Measurements from ENCODE around the gene NECTIN3. TPM values are rescaled to one million over a fixed set of nuclear protein-coding genes. Genes with fewer than 3 reads are reported as not detected.

The NECTIN3 gene
- total and polyA plus RNA-seq, 7 donors, result 1.8 to 54.1 (median 20.0) TPM

DNA sequence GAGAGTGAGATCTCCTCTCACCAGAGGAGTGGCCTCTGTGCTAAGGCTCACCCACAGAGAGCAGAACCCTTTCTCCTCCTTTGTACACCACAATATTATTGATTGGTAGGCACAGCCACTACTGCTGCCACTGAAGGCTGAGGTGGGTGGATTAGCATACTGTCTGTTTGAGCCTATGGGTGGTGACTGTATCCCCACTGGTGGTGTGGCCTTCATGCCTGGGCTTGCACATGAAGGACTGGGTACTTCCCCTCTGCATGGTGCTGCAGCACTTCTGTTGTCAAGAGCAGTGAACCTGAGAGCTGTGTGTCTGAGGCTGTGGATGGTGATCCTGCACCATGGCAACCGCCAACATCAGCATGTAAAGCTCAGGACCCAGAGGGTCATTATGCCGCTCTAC is 35.7 kb upstream of the NECTIN3 start:
- 97 to 98% methylated on average over 2 of the region's 2 CpGs for WGBS, 2 donors
- Histone ChIP-seq H3K36me3 (no peaks in the 10 kb centered on the region), H3K27ac (no peak overlapping the region), H3K4me3 (no peak overlapping the region), H3K27me3 (no peaks in the 10 kb centered on the region), H3K9me3 (peaks cover 0 to 3% (median 0%) of the 10 kb centered on the region in 4 donors), H3K4me1 (no peaks in the 10 kb centered on the region)
- TF ChIP-seq POLR2A (IDR thresholded peaks at IDR 0.05) (no peak), POLR2AphosphoS5 (IDR thresholded peaks at IDR 0.05) (no peak), CTCF (IDR thresholded peaks at IDR 0.05) (no peak), EP300 (IDR thresholded peaks at IDR 0.05) (no peak)
- no peak for DNase-seq
- intact Hi-C loops (cut with DNase I), result no loop called here

DNA sequence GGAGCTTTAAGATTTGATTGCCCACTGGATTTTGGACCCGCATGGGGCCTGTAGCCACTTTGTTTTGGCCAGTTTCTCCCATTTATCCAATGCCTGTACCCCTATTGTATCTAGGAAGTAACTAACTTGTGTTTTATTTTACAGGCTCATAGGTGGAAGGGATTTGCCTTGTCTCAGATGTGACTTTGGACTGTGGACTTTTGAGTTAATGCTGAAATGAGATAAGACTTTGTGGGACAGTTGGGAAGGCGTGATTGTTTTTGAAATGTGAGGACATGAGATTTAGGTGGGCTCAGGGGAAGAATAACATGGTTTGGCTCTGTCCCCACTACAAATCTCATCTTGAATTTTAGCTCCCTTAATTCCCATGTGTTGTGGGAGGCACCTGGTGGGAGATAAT is 30.7 kb upstream of the NECTIN3 start:
- Histone ChIP-seq H3K4me3 (no peak overlapping the region), H3K4me1 (no peaks in the 10 kb centered on the region), H3K27ac (no peak overlapping the region), H3K9me3 (peaks cover 0 to 3% (median 0%) of the 10 kb centered on the region in 4 donors), H3K27me3 (no peaks in the 10 kb centered on the region), H3K36me3 (no peaks in the 10 kb centered on the region)
- no peak for DNase-seq
- TF ChIP-seq EP300 (IDR thresholded peaks at IDR 0.05) (no peak), CTCF (IDR thresholded peaks at IDR 0.05) (no peak), POLR2AphosphoS5 (IDR thresholded peaks at IDR 0.05) (no peak), POLR2A (IDR thresholded peaks at IDR 0.05) (no peak)
- intact Hi-C loops (cut with DNase I), result no loop called here
- WGBS, 2 donors, result 83 to 95% methylated on average over 2 of the region's 2 CpGs

DNA sequence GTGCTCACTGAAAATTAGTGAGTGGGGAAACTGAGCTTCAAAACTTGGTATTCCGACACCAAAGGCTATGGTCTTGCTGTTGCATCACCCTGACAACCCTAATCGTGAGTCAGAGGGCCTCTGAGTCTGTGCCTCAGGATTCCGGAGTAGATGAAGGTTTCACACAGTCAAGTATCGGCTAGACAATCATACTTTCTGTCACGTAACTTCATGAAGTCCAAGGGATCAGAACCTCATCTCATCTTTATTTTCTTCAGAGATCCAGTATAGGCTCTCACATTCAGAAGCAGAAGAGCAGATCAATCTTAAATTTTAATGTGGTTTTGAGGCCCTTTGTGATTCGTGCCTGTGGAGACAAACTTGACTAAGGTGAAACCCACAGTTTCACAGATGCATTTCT is 26.1 kb upstream of the NECTIN3 start:
- no peaks in the 10 kb centered on the region for H3K4me1 ChIP-seq
- 88 to 92% methylated on average over 6 of the region's 6 CpGs for WGBS, 2 donors
- no peaks in the 10 kb centered on the region for H3K36me3 ChIP-seq
- intact Hi-C loops (cut with DNase I), result no loop called here
- no peak for TF ChIP-seq POLR2AphosphoS5 (IDR thresholded peaks at IDR 0.05)
- no peaks in the 10 kb centered on the region for H3K9me3 ChIP-seq
- no peak overlapping the region for H3K27ac ChIP-seq
- no peak overlapping the region for H3K4me3 ChIP-seq
- H3K27me3 ChIP-seq, result no peaks in the 10 kb centered on the region
- DNase-seq, result no peak

- no peak for DNase-seq
- no peak overlapping the region for H3K27ac ChIP-seq
- H3K4me1 ChIP-seq, result no peaks in the 10 kb centered on the region
- no peaks in the 10 kb centered on the region for H3K36me3 ChIP-seq
- intact Hi-C loops (cut with DNase I), result no loop called here
- no peak overlapping the region for H3K4me3 ChIP-seq
- no peaks in the 10 kb centered on the region for H3K27me3 ChIP-seq
- H3K9me3 ChIP-seq, result no peaks in the 10 kb centered on the region
- TF ChIP-seq CTCF (IDR thresholded peaks at IDR 0.05) (no peak), EP300 (IDR thresholded peaks at IDR 0.05) (no peak), POLR2A (IDR thresholded peaks at IDR 0.05) (no peak)
These were observed 24.6 kb upstream of the NECTIN3 start for GRCh38 chr3:111047042-111047441.

DNA sequence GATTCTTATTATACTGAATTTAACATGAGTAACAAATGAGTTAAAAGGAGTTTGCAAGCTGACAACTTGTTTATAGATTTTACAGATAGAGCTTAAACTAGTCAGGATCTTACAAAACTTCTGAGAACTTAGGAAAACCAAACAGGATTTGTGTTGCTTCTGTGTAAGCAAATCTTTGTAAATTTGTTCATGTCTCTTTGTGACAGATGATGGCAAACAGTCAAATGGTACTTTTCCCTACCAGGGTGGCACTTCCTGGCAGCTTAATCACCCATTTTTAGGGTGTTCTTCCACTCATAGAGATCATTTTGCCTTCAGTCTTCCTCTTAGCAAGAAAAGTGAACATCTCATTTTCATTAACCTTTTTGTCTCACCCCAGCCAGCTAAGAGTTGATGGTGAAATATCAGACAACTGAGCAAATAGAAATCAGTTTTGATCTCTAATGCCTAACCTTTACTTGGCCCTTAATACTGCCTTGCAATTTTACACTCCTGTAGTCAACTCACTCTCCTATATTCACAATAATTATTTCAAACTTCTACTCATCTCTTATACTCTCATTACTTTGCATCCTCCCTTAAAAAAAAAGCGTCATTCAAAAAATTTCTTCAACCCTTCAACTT is 23.7 kb upstream of the NECTIN3 start:
- WGBS, 2 donors, result 86 to 93% methylated on average over 1 of the region's 1 CpG
- Histone ChIP-seq H3K4me1 (no peaks in the 10 kb centered on the region), H3K27ac (no peak overlapping the region), H3K9me3 (no peaks in the 10 kb centered on the region), H3K4me3 (no peak overlapping the region), H3K36me3 (no peaks in the 10 kb centered on the region), H3K27me3 (no peaks in the 10 kb centered on the region)
- DNase-seq, result no peak
- TF ChIP-seq POLR2A (IDR thresholded peaks at IDR 0.05) (no peak), POLR2AphosphoS5 (IDR thresholded peaks at IDR 0.05) (no peak), CTCF (IDR thresholded peaks at IDR 0.05) (no peak), EP300 (IDR thresholded peaks at IDR 0.05) (no peak)
- intact Hi-C loops (cut with DNase I), result no loop called here

Measured in sigmoid colon (tissue), 7 donors.